ENCODE data around the gene PDGFA.

Gene PDGFA

DNA sequence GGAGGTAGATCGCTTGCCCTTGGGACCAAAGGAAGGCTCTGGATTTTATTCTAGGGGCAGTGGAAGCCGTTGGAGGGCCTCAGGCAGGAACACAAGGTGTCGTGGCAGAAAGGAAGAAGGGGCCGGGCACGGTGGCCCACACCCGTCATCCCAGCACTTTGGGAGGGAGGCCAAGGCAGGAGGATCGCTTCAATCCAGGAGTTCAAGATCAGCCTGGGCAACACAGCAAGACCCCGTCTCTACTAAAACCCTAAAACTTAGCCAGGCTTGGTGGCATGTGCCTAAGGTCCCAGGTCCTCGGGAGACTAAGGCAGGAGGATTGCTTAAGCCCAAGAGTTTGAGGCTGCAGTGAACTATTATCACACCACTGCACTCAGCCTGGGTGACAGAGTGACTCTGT lies 5.2 kb upstream of the PDGFA start:
- no peak for DNase-seq (ENCODE audit: low read depth)
- TF ChIP-seq, protein P1, sequence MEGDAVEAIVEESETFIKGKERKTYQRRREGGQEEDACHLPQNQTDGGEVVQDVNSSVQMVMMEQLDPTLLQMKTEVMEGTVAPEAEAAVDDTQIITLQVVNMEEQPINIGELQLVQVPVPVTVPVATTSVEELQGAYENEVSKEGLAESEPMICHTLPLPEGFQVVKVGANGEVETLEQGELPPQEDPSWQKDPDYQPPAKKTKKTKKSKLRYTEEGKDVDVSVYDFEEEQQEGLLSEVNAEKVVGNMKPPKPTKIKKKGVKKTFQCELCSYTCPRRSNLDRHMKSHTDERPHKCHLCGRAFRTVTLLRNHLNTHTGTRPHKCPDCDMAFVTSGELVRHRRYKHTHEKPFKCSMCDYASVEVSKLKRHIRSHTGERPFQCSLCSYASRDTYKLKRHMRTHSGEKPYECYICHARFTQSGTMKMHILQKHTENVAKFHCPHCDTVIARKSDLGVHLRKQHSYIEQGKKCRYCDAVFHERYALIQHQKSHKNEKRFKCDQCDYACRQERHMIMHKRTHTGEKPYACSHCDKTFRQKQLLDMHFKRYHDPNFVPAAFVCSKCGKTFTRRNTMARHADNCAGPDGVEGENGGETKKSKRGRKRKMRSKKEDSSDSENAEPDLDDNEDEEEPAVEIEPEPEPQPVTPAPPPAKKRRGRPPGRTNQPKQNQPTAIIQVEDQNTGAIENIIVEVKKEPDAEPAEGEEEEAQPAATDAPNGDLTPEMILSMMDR (IDR thresholded peaks at IDR 0.05; ENCODE audit: insufficient read depth, low read depth, low read length, missing control alignments), result no peak
- no peak overlapping the region for H3K4me3 ChIP-seq (ENCODE audit: low read length)

DNA sequence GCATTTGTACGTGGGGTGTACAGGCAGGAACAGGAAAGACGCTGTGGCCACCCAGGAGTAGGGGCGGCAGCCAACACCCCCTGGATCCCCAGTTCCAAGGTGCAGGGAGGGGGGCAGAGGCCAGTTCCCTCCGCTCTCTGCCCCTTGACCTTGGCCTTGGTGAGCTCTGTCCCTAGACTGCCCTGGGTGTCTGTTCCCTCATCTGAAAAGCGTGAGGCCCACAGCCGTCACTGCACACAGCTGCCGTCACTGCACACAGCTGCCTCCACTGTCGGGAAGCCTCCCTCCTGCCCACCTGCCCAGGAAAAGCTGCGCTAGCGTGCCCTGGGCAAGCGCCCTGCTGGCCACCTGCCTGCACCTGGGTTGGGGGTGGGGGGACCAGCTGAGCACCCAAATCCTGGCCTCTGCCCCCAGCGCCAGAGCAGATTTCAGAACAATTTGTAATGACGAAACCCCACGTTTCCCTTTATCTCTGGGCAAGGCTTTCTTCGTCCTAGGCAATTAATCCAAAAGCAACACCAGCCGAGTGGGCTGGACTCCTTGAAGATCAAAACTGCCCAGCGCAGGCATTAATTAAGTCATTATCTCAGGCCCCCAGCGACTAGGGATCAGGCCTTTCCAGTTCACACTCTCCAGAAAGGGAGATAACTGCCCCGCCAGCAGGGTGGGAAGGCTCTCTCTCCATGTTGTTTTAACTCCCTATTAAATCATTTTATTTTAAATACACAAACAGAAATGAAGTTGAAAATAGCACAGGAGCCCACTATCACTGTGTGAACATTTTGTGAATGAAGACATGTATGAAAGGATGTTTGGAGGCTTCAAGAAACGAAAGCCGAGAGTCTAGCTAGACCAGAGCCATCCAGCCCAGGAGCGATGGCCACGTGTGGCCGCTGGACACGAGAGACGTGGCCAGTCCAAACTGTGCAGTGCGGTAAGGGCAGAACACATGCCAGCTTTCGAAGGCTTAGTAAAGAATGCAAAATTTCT lies 4.0 kb upstream of the PDGFA start:
- TF ChIP-seq, protein P1 (IDR thresholded peaks at IDR 0.05; ENCODE audit: insufficient read depth, low read depth, low read length, missing control alignments), result no peak
- no peak for DNase-seq (ENCODE audit: low read depth)
- H3K4me3 ChIP-seq (ENCODE audit: low read length), result no peak overlapping the region

DNA sequence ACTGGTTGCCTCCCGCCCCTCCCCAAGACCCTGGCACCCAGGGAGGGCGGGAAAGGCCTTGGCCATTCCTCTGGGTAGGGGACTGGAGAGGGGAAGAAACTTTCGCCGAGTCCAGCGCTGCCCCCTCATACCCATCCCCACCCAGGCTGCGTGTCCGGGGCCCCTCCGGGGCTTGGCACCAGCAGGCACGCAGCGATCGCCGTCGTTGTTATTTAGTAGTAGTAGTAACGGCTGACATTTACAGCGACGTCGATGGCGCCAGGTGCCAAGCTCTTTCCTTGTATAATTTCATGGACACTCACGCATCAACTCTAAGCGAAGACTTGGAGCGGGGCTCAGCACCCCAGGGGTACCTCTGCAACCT lies 3.3 kb upstream of the PDGFA start:
- no peak overlapping the region for H3K4me3 ChIP-seq (ENCODE audit: low read length)
- no peak for DNase-seq (ENCODE audit: low read depth)
- TF ChIP-seq, protein P1 (IDR thresholded peaks at IDR 0.05; ENCODE audit: insufficient read depth, low read depth, low read length, missing control alignments), result no peak

DNA sequence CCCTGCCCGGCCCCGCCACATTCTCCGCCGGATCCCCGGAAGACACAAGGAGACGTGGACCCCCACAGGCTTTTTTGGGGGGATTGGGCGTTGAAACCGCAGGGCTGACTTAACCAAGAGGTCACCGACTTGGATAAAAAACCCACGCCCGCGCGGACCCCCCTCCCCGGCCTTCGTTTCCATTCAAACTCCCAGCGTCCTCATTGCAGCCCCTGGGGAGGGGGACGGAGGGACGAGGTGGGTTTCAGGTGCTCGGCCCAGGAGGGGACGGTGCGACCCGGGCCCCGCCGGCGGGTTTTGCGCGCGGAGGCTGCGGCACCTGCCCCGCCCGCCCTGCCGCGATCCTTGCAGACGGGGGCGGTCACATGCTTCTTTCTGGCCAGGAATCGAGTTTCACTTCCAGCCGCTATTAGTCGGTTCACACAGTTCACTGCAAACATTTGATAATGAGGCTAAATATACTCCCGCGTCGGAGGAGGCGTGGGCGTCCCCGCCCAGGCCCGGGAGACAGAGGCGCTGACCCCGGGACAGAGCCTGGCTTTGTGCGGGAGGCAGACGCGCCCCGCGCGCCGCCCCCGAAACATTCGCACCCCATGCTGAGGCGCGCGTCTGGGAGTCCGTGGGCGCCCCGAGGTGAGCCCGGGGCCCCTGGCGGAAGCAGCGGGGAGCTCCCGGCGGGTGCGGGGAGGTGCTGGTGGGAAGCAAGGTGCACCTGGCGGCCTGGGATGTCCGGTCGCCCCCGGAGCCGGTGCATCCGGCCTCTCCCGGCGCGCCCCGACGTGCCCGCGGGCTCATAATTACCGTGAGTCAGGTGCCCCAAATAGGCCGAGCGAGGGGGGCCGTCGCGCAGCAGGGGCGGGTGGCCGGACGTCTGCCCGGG lies 2.7 kb upstream of the PDGFA start:
- H3K4me3 ChIP-seq (ENCODE audit: low read length), result peak overlapping the region; percentile 32
- TF ChIP-seq, protein P1 (IDR thresholded peaks at IDR 0.05; ENCODE audit: insufficient read depth, low read depth, low read length, missing control alignments), result no peak
- DNase-seq (ENCODE audit: low read depth), result peak; percentile 66

DNA sequence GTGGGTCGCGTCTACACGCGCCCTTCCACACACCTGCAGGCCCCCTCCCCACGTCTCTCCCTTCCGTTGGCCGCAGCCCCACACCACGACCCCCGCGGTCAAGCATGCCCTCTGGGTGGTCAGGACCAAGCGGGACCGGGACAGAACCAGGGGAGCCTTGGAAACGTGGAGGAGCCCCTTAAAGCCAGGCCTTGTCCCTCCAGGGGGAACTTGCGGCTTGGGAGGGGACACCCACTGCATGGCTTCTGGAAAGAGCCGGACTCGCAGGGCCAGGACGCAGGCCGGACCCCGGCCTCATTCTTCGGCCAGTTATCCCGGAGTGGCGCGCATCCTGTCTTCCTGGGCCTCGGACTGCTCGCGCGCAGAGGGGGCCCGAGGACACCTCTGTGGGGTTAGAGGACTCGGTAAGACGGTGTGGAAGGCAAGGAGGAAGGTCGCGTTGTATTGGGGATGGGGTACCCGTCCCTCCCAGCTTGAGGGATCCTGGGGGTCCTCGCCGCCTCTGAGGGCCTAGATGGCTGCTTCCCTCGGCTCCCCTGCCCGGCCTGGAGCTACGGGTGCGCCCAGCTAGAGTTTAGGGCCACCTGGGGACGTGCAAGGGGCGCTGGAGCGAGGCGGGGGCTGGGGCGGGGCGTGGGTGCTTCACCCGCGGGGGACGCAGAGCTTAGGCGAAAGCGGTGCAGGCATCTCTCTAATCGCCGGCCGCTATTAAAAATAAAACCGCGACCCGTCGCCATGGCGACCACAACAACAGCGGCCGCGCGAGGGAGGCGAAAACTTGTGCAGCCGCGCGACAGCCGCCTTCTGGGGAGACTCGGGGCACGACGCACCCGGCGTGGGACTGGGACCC lies 1.8 kb upstream of the PDGFA start:
- peak overlapping the region; percentile 32 for H3K4me3 ChIP-seq (ENCODE audit: low read length)
- DNase-seq (ENCODE audit: low read depth), result no peak
- TF ChIP-seq, protein P1 (IDR thresholded peaks at IDR 0.05; ENCODE audit: insufficient read depth, low read depth, low read length, missing control alignments), result no peak

DNA sequence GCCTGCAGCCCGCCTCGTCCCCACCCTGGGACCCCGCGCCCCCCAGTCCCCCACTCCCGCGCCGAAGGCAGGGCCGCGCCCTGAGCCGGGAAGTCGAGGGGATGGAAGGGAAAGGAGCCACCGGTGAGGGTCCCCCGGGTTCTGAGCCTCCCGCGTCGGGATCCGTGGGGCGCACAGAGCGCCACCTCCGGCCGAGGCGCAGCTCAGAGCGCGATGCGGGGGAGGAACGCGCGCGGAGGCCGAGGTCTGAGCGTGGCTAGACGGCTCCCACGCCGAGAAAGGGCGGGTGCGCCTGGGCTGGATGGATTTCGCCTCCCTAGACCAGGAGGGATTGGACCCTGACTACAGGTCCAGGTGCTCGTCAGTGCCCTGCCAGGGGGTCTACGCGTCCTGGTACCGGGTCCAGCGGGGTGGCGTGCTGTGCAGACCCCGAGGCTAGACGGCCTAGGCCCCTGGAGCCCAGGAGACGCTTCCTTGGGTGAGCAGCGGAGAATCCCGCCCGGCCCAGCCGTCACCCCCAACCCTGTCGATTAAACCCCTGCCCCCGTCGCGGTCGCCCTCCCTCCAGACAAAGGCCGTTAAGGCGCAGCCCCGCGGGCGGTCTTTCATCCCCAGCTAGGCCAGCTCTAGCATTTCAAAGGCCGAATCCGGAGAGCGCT lies 986 bp upstream of the PDGFA start:
- H3K4me3 ChIP-seq (ENCODE audit: low read length), result peak overlapping the region; percentile 31

More for the DNA sequence above, 986 bp upstream of the PDGFA start:
- TF ChIP-seq, protein P1 (IDR thresholded peaks at IDR 0.05; ENCODE audit: insufficient read depth, low read depth, low read length, missing control alignments), result peak; percentile 11
- no peak for DNase-seq (ENCODE audit: low read depth)
